Keratinocyte (primary cell): Measurements from ENCODE around the gene KCTD13. TPM values are rescaled to one million over a fixed set of nuclear protein-coding genes. Genes with fewer than 3 reads are reported as not detected.
"Not testable (repeated sequence)": the region's sequence is repeated elsewhere in the genome, so short reads cannot be mapped to it uniquely, and the experiment has no call there.

Experiments
- DNase-seq: peaks from one replicate; pipeline ENCODE4 v3.0.0-alpha.2; 2011; ENCODE audit warnings: low read depth, missing footprints, low spot score
- FAIRE-seq: peaks from 2 replicates; lab custom pipeline; 2011; peaks lifted over from hg19 to GRCh38; lab: Jason Lieb, UNC
- H2AFZ ChIP-seq: 2 replicates; pipeline ENCODE4 v1.6.0; 2012; ENCODE audit warnings: low read length, control low read depth, inconsistent platforms; ENCODE audit not compliant: control insufficient read depth
- H3K27ac ChIP-seq: 2 replicates; pipeline ENCODE4 v1.5.1; 2011; ENCODE audit warnings: low read length; ENCODE audit not compliant: control insufficient read depth, insufficient read depth
- H3K27me3 ChIP-seq: 3 replicates; pipeline ENCODE4 v1.6.0; 2011; ENCODE audit warnings: low read length; ENCODE audit not compliant: control insufficient read depth, insufficient read depth; ENCODE audit errors: extremely low read depth
- H3K36me3 ChIP-seq, 2 experiments: 2 replicates in 1 of 2; 3 replicates in 1 of 2; pipeline ENCODE4 v1.5.1; 2011; ENCODE audit warnings: low read length in 2 of 2, mild to moderate bottlenecking in 1 of 2; ENCODE audit not compliant: control insufficient read depth in 2 of 2, insufficient read depth in 2 of 2; ENCODE audit errors: extremely low read depth in 1 of 2
- H3K4me1 ChIP-seq: 3 replicates; pipeline ENCODE4 v1.5.1; 2011; ENCODE audit warnings: low read length; ENCODE audit not compliant: control insufficient read depth, insufficient read depth; ENCODE audit errors: extremely low read depth
- H3K4me2 ChIP-seq: 3 replicates; pipeline ENCODE4 v1.6.0; 2011; ENCODE audit warnings: low read depth, low read length; ENCODE audit not compliant: control insufficient read depth, insufficient read depth; ENCODE audit errors: extremely low read depth
- H3K4me3 ChIP-seq, 3 experiments: fragments of 200-600 bp in 1 of 3; sonication (generic) in 1 of 3; 2 replicates in 2 of 3; 3 replicates in 1 of 3; pipeline ENCODE4 v1.5.1; 2011 to 2016; ENCODE audit warnings: low read length in 3 of 3, mild to moderate bottlenecking in 3 of 3, control low read depth in 2 of 3, inconsistent platforms in 1 of 3, low read depth in 1 of 3, mixed read lengths in 1 of 3, mixed run types in 1 of 3, moderate library complexity in 1 of 3; ENCODE audit not compliant: control insufficient read depth in 2 of 3, insufficient read depth in 2 of 3; ENCODE audit errors: extremely low read depth in 1 of 3
- H3K79me2 ChIP-seq: 2 replicates; pipeline ENCODE4 v1.6.0; 2012; ENCODE audit warnings: low read length; ENCODE audit not compliant: control insufficient read depth, insufficient read depth
- H3K9ac ChIP-seq: 3 replicates; pipeline ENCODE4 v1.6.0; 2011; ENCODE audit warnings: low read length; ENCODE audit not compliant: control insufficient read depth, insufficient read depth; ENCODE audit errors: extremely low read depth
- H3K9me1 ChIP-seq: 3 replicates; pipeline ENCODE4 v1.6.0; 2011; ENCODE audit warnings: low read length; ENCODE audit not compliant: control insufficient read depth, insufficient read depth; ENCODE audit errors: extremely low read depth
- H3K9me3 ChIP-seq: 2 replicates; pipeline ENCODE4 v1.5.1; 2012; ENCODE audit warnings: low read depth, low read length; ENCODE audit not compliant: control insufficient read depth
- H4K20me1 ChIP-seq: 3 replicates; pipeline ENCODE4 v1.6.0; 2011; ENCODE audit warnings: low read length; ENCODE audit not compliant: control insufficient read depth, insufficient read depth; ENCODE audit errors: extremely low read depth
- CTCF ChIP-seq, 3 experiments: IDR thresholded peaks in 1 of 3; conservative IDR thresholded peaks in 1 of 3; optimal IDR thresholded peaks in 1 of 3; 2 replicates in 2 of 3; 3 replicates in 1 of 3; pipeline versions ENCODE3 to v1.5.1; 2011; ENCODE audit warnings: low read length in 3 of 3, mild to moderate bottlenecking in 3 of 3, moderate library complexity in 2 of 3, control low read depth in 1 of 3, inconsistent platforms in 1 of 3; ENCODE audit not compliant: insufficient read depth in 2 of 3; ENCODE audit errors: extremely low read depth in 1 of 3
- EZH2 ChIP-seq: IDR thresholded peaks from one replicate; pipeline ENCODE4 v1.6.1; 2012; ENCODE audit warnings: inconsistent platforms, mild to moderate bottlenecking, low read length, moderate library complexity
- dilution Hi-C: fragments of 300-500 bp; cut with MboI; formaldehyde crosslinking; loops from one replicate; pipeline ENCODE4 v1.7.0; 2020; ENCODE audit warnings: low sequenced_read_pairs; ENCODE audit not compliant: extremely low pct_ligation_motif_present
- polyA plus RNA-seq, 5 experiments: library from polyadenylated mRNA; depleted of rRNA in 3 of 5; stranded (reverse) in 3 of 5; stranded (forward) in 1 of 5; unstranded in 1 of 5; fragments of >200 nt; gene quantifications; 1 replicate in 1 of 5; 2 replicates in 3 of 5; 3 replicates in 1 of 5; pipeline versions ENCODE4 v1.2.1 to v1.2.3, GENCODE V29; 2011 to 2012; ENCODE audit warnings: missing spikeins in 2 of 5, low read depth in 1 of 5, low replicate concordance in 1 of 5

The KCTD13 gene
- polyA plus RNA-seq, 1 donor (not counting 4 experiments of a cell fraction or from before 2014, with no cell fraction given) = 9.2 TPM

GRCh38 chr16:29940656-29941055 lies 14.6 kb upstream of the KCTD13 start:
- H3K9me3 ChIP-seq = no peaks in the 10 kb centered on the region
- no peak overlapping the region for H3K9ac ChIP-seq
- DNase-seq (no peak), FAIRE-seq (no peak)
- H3K36me3 ChIP-seq = no peaks in the 10 kb centered on the region
- H2AFZ ChIP-seq = no peak overlapping the region
- H3K27ac ChIP-seq = no peak overlapping the region
- H3K4me1 ChIP-seq = peaks cover 15% of the 10 kb centered on the region
- H3K4me2 ChIP-seq = no peak overlapping the region
- no peaks in the 10 kb centered on the region for H3K27me3 ChIP-seq
- H3K9me1 ChIP-seq = no peaks in the 10 kb centered on the region
- no peak overlapping the region for H3K4me3 ChIP-seq
- no peaks in the 10 kb centered on the region for H3K79me2 ChIP-seq
- TF ChIP-seq EZH2 (no peak), CTCF (optimal IDR thresholded peaks at IDR 0.05 in 1 of 3, IDR thresholded peaks at IDR 0.05 in 1 of 3, conservative IDR thresholded peaks at IDR 0.05 in 1 of 3; ENCODE audit: extremely low read depth in 1 of 3, insufficient read depth in 2 of 3, low read length in 3 of 3) (no peak)
- dilution Hi-C loops = no loop called here
- H4K20me1 ChIP-seq = no peaks in the 10 kb centered on the region

- H3K9ac ChIP-seq, dilution Hi-C loops, FAIRE-seq, H3K36me3 ChIP-seq, H3K9me3 ChIP-seq, DNase-seq, H3K27ac ChIP-seq, H3K4me2 ChIP-seq, H3K4me3 ChIP-seq, H3K4me1 ChIP-seq, H3K79me2 ChIP-seq, H3K9me1 ChIP-seq, H3K27me3 ChIP-seq, H4K20me1 ChIP-seq, H2AFZ ChIP-seq: not testable (repeated sequence)
Observed at GRCh38 chr16:29931750-29932149, 5.7 kb upstream of the KCTD13 start.
